GM12878 (cell line): ENCODE results near the gene ASCC1. TPM values are rescaled to one million over a fixed set of nuclear protein-coding genes. Genes with fewer than 3 reads are reported as not detected.

Experiments
- ATAC-seq: fragments of 200-7000 bp; cut with Tn5 transposase; 3 replicates; pipeline ENCODE4 v1.9.1; 2020; ENCODE audit warnings: mild to moderate bottlenecking, moderate library complexity
- BruUV-seq: library from RNA; stranded (reverse); fragments of 400-500 nt; replicated peaks from 2 replicates; lab custom pipeline; 2021; lab: Mats Ljungman, UMichigan
- CTCF ChIA-PET: fragments of 300-600 bp; sonication (Branson Sonifier 250); formaldehyde crosslinking; extraction: SDS; loops from one replicate; lab custom pipeline; 2021; ENCODE audit warnings: inconsistent platforms; lab: Yijun Ruan, JAX
- POLR2A ChIA-PET: fragments of 350-600 bp; formaldehyde crosslinking; extraction: SDS; loops from one replicate; lab custom pipeline; 2021; ENCODE audit warnings: inconsistent platforms; lab: Charles Lee
- RAD21 ChIA-PET: fragments of 300-600 bp; sonication (Branson Sonifier 250); formaldehyde crosslinking; loops from one replicate; lab custom pipeline; 2023; ENCODE audit warnings: antibody characterized with exemption; ENCODE audit not compliant: unreplicated experiment; lab: Charles Lee
- SMC1A ChIA-PET: fragments of 300-600 bp; sonication (Branson Sonifier 250); formaldehyde crosslinking; loops from one replicate; lab custom pipeline; 2023; ENCODE audit not compliant: unreplicated experiment, uncharacterized antibody; lab: Charles Lee
- DNase-seq: peaks from one replicate; pipeline ENCODE4 v3.0.0-alpha.2; 2011; ENCODE audit warnings: low read depth, low spot score
- FAIRE-seq: peaks from 3 replicates; lab custom pipeline; 2011; peaks lifted over from hg19 to GRCh38; lab: Jason Lieb, UNC
- H2AFZ ChIP-seq: 2 replicates; pipeline ENCODE4 v1.6.0; 2011; ENCODE audit warnings: low read depth, low read length, control low read depth; ENCODE audit not compliant: control insufficient read depth
- H3K27ac ChIP-seq: 2 replicates; pipeline ENCODE4 v1.5.1; 2011; ENCODE audit warnings: control low read depth; ENCODE audit not compliant: control insufficient read depth, insufficient read depth
- H3K27me3 ChIP-seq, 2 experiments: replicated peaks in 1 of 2; 2 replicates each; pipeline versions ENCODE4 v1.6.0 to v1.6.1; 2011; ENCODE audit warnings: low read length in 1 of 2; ENCODE audit not compliant: control insufficient read depth in 2 of 2, insufficient read depth in 2 of 2
- H3K36me3 ChIP-seq, 2 experiments: 2 replicates each; pipeline ENCODE4 v1.5.1; 2011; ENCODE audit warnings: low read length in 1 of 2; ENCODE audit not compliant: control insufficient read depth in 2 of 2, insufficient read depth in 2 of 2
- H3K4me1 ChIP-seq: 2 replicates; pipeline ENCODE4 v1.6.1; 2011; ENCODE audit warnings: mild to moderate bottlenecking, low read length, moderate library complexity, mixed read lengths; ENCODE audit not compliant: control insufficient read depth, insufficient read depth
- H3K4me2 ChIP-seq: 2 replicates; pipeline ENCODE4 v1.6.0; 2011; ENCODE audit warnings: control low read depth; ENCODE audit not compliant: control insufficient read depth, insufficient read depth
- H3K4me3 ChIP-seq: fragments of 200-600 bp; sonication (generic); 2 replicates; pipeline ENCODE4 v1.5.1; 2016
- H3K79me2 ChIP-seq: 2 replicates; pipeline ENCODE4 v1.6.0; 2011; ENCODE audit warnings: low read length; ENCODE audit not compliant: control insufficient read depth, insufficient read depth
- H3K9ac ChIP-seq: 2 replicates; pipeline ENCODE4 v1.8.0; 2011; ENCODE audit warnings: low read length, control low read depth, mixed read lengths; ENCODE audit not compliant: control insufficient read depth, insufficient read depth
- H3K9me3 ChIP-seq: replicated peaks from 3 replicates; pipeline ENCODE4 v1.5.1; 2011; ENCODE audit warnings: mild to moderate bottlenecking, low read length; ENCODE audit not compliant: control insufficient read depth, insufficient read depth
- H4K20me1 ChIP-seq: 2 replicates; pipeline ENCODE4 v1.6.0; 2011; ENCODE audit not compliant: control insufficient read depth, insufficient read depth
- ASH2L ChIP-seq: fragments of 300-600, 200-600 bp; sonication (generic); IDR thresholded peaks from 2 replicates; pipeline ENCODE4 v1.6.1; 2017; ENCODE audit warnings: low read depth, mild to moderate bottlenecking, borderline replicate concordance
- CBFB ChIP-seq: IDR thresholded peaks from 2 replicates; pipeline ENCODE4 v1.6.1; 2016; ENCODE audit warnings: antibody characterized with exemption, low read depth
- CUX1 ChIP-seq: IDR thresholded peaks from 2 replicates; pipeline ENCODE4 v1.6.1; 2012; ENCODE audit warnings: improper control_type of control experiment, low read depth, low read length; ENCODE audit not compliant: insufficient replicate concordance
- FOS ChIP-seq: IDR thresholded peaks from 3 replicates; pipeline ENCODE4 v1.6.1; 2011; ENCODE audit warnings: borderline replicate concordance; ENCODE audit not compliant: insufficient read length; ENCODE audit errors: extremely low read depth
- HSF1 ChIP-seq: fragments of 150-350 bp; IDR thresholded peaks from 2 replicates; pipeline ENCODE4 v1.6.1; 2014; ENCODE audit warnings: mild to moderate bottlenecking, low read depth, low read length
- JUNB ChIP-seq: IDR thresholded peaks from 2 replicates; pipeline ENCODE4 v1.6.1; 2016; ENCODE audit warnings: antibody characterized with exemption, mild to moderate bottlenecking
- NFIC ChIP-seq: IDR thresholded peaks from 2 replicates; pipeline ENCODE4 v1.6.1; 2012; ENCODE audit warnings: low read depth, mild to moderate bottlenecking, inconsistent platforms, low read length, moderate library complexity
- NRF1 ChIP-seq: conservative IDR thresholded peaks from 2 replicates; pipeline ENCODE4 v1.6.1; 2011; ENCODE audit warnings: mild to moderate bottlenecking, low read depth, low read length, improper control_type of control experiment
- PBX3 ChIP-seq: IDR thresholded peaks from 2 replicates; pipeline ENCODE4 v1.6.1; 2011; ENCODE audit warnings: mild to moderate bottlenecking, low read depth, low read length, moderate library complexity; ENCODE audit not compliant: insufficient replicate concordance
- PRDM15 ChIP-seq: fragments of 450-650 bp; formaldehyde crosslinking; IDR thresholded peaks from 2 replicates; pipeline ENCODE4 v1.4.0; 2020; ENCODE audit warnings: mild to moderate bottlenecking, moderate library complexity
- RUNX3 ChIP-seq: IDR thresholded peaks from 2 replicates; pipeline ENCODE4 v1.6.1; 2012; ENCODE audit warnings: low read length, inconsistent platforms
- TARDBP ChIP-seq: IDR thresholded peaks from 2 replicates; pipeline ENCODE4 v1.6.1; 2016; ENCODE audit warnings: borderline replicate concordance
- WGBS: methylation state at CpG from one replicate; pipeline ENCODE4 v1.1.6; 2016; ENCODE audit warnings: low lambda C conversion rate; ENCODE audit not compliant: insufficient replicate concordance, insufficient coverage; ENCODE audit errors: missing lambda C conversion rate; 5-methylcytosine and 5-hydroxymethylcytosine counted together
- in situ Hi-C: fragments of 300-500 bp; cut with MboI; formaldehyde crosslinking; loops from 9 replicates; pipeline ENCODE4 v1.14.3; 2018; ENCODE audit warnings: mixed read lengths
- intact Hi-C: fragments of 100-400 bp; cut with micrococcal nuclease; formaldehyde crosslinking; loops from one replicate; pipeline ENCODE4 v1.14.2; 2022; ENCODE audit not compliant: unreplicated experiment
- polyA plus RNA-seq, 11 experiments: library from polyadenylated mRNA; depleted of rRNA in 4 of 11; unstranded in 6 of 11; stranded (reverse) in 5 of 11; fragments of >200 nt; fragmentation: Nextera tagmentation in 4 of 11; fragmentation: Illumina TruSeq in 1 of 11; extraction: Ambion mirVana in 4 of 11; extraction: Trizol in 1 of 11; gene quantifications; 1 replicate in 1 of 11; 2 replicates in 10 of 11; pipeline versions ENCODE4 v1.2.1 to v1.2.3, GENCODE V29; 2011 to 2016; ENCODE audit warnings: inconsistent platforms in 2 of 11, missing spikeins in 2 of 11, low read depth in 1 of 11
- total RNA-seq, 4 experiments: library from RNA; depleted of rRNA in 3 of 4; stranded (reverse); fragments of >200 nt in 3 of 4; fragmentation: Illumina TruSeq in 1 of 4; extraction: Trizol in 1 of 4; gene quantifications; 2 replicates each; pipeline versions ENCODE4 v1.2.1 to v1.2.3, GENCODE V29; 2013 to 2021

ASCC1 gene
- total and polyA plus RNA-seq, 10 of the 15 experiments (the other 5 are each of a cell fraction or from before 2014, with no cell fraction given) = 23.3 to 80.6 (median 42.8) TPM

GRCh38 chr10:72164617-72165016 lies 51.5 kb downstream of the ASCC1 start:
- no peak overlapping the region for H3K9ac ChIP-seq
- peaks cover 10% of the 10 kb centered on the region for H3K4me1 ChIP-seq
- WGBS = 76% methylated on average over 2 of the region's 2 CpGs
- no peak overlapping the region for H3K27ac ChIP-seq
- CTCF ChIA-PET = interaction anchor here (1.1 to 1.3 kb wide), 4 partner anchors 9 to 114 kb away, joined by 3 to 7 read pairs (median 6); no protein-coding TSS in a partner anchor
- no peak overlapping the region for H3K4me3 ChIP-seq
- POLR2A ChIA-PET = no interaction called here
- in situ Hi-C loops (no loop called here), intact Hi-C loops (no loop called here)
- H3K9me3 ChIP-seq = no peaks in the 10 kb centered on the region; the same call in 2 of the 3 replicates
- no peak for FAIRE-seq
- RAD21 ChIA-PET = interaction anchor here (1.4 kb wide), 1 partner anchor 54 kb away, joined by 3 read pairs; no protein-coding TSS in a partner anchor
- H3K27me3 ChIP-seq = no peaks in the 10 kb centered on the region
- H3K36me3 ChIP-seq = peaks cover 0 to 3% of the 10 kb centered on the region in 2 experiments; a peak in 2 of 4 replicates
- DNase-seq = no peak
- BruUV-seq = no TSS peak
- SMC1A ChIA-PET = interaction anchor here (0.8 to 3.8 kb wide), 3 partner anchors 10 to 48 kb away, joined by 3 to 19 read pairs (median 3); no protein-coding TSS in a partner anchor
- no peak overlapping the region for H2AFZ ChIP-seq
- no peaks in the 10 kb centered on the region for H3K79me2 ChIP-seq
- peak; percentile 32 for ATAC-seq
- no peaks in the 10 kb centered on the region for H4K20me1 ChIP-seq
- no peak overlapping the region for H3K4me2 ChIP-seq
- no peak for TF ChIP-seq CUX1
- no peak for TF ChIP-seq HSF1
- no peak for TF ChIP-seq PRDM15 (CRISPR knock-in tag)
- TF ChIP-seq FOS = no peak
- TF ChIP-seq NRF1 = no peak
- no peak for TF ChIP-seq NFIC
- TF ChIP-seq CBFB = no peak
- TF ChIP-seq PBX3 = no peak
- peak; percentile 51 for TF ChIP-seq RUNX3
- no peak for TF ChIP-seq TARDBP
- no peak for TF ChIP-seq ASH2L
- TF ChIP-seq JUNB = no peak
